GM12891 (cell line): ENCODE data around the gene FLYWCH2.
"Not testable (repeated sequence)": the region's sequence is repeated elsewhere in the genome, so short reads cannot be mapped to it uniquely, and the experiment has no call there.

ENCODE experiments used
- DNase-seq: peaks from one replicate; pipeline ENCODE4 v3.0.0; 2011; ENCODE audit warnings: low spot score; ENCODE audit not compliant: insufficient read length
- FAIRE-seq: peaks from 2 replicates; lab custom pipeline; 2011; peaks lifted over from hg19 to GRCh38; lab: Jason Lieb, UNC
- PAX5 ChIP-seq: IDR thresholded peaks from 2 replicates; pipeline ENCODE4 v1.6.1; 2011; ENCODE audit warnings: low read length, moderate library complexity, mild to moderate bottlenecking; ENCODE audit not compliant: insufficient read depth, severe bottlenecking
- POLR2A ChIP-seq: IDR thresholded peaks from 2 replicates; pipeline ENCODE4 v1.6.1; 2011; ENCODE audit warnings: low read depth, low read length, control low read depth
- POLR2AphosphoS5 ChIP-seq: IDR thresholded peaks from 2 replicates; pipeline ENCODE4 v1.6.1; 2011; ENCODE audit warnings: low read depth, low read length, control low read depth
- POU2F2 ChIP-seq: IDR thresholded peaks from 2 replicates; pipeline ENCODE4 v1.6.1; 2011; ENCODE audit warnings: low read depth, mild to moderate bottlenecking, control low read depth, low read length, moderate library complexity
- SPI1 ChIP-seq: IDR thresholded peaks from 2 replicates; pipeline ENCODE4 v1.6.1; 2011; ENCODE audit warnings: low read depth, low read length, control low read depth
- TAF1 ChIP-seq: IDR thresholded peaks from 2 replicates; pipeline ENCODE4 v1.6.1; 2011; ENCODE audit warnings: low read depth, low read length, control low read depth

FLYWCH2 gene

GRCh38 chr16:2902337-2903130 is 19.5 kb downstream of the FLYWCH2 start:
- TF ChIP-seq SPI1 (no peak), POU2F2 (no peak), PAX5 (no peak), POLR2A (no peak), TAF1 (no peak), POLR2AphosphoS5 (no peak)
- FAIRE-seq: no peak
- DNase-seq: no peak

- peak; percentile 92 for DNase-seq
- peak; percentile 95 for FAIRE-seq
- TF ChIP-seq POU2F2 (no peak), POLR2AphosphoS5 (no peak), TAF1 (0 out of 2 replicates have a peak, but pooled peaks have one; percentile 23)
Measured at GRCh38 chr16:2904100-2904921, 21.3 kb downstream of the FLYWCH2 start.

- DNase-seq (no peak), FAIRE-seq (no peak)
- no peak for TF ChIP-seq POLR2AphosphoS5
- TF ChIP-seq SPI1: no peak
- no peak for TF ChIP-seq PAX5
Measured at GRCh38 chr16:2904922-2905240, 21.9 kb downstream of the FLYWCH2 start.

- peak; percentile 98 for FAIRE-seq
- TF ChIP-seq TAF1 (peak; percentile 52; the same call in 1 of the 2 replicates), PAX5 (no peak), POU2F2 (no peak), POLR2AphosphoS5 (peak; percentile 71), SPI1 (no peak), POLR2A (peak; percentile 70)
- peak; percentile 94 for DNase-seq
Measured at GRCh38 chr16:2905241-2905987, 22.4 kb downstream of the FLYWCH2 start.

- FAIRE-seq (no peak), DNase-seq (no peak)
- no peak for TF ChIP-seq SPI1
- no peak for TF ChIP-seq TAF1
- TF ChIP-seq PAX5: no peak
- no peak for TF ChIP-seq POU2F2
- no peak for TF ChIP-seq POLR2AphosphoS5
- no peak for TF ChIP-seq POLR2A
Measured at GRCh38 chr16:2905988-2906387, 23.0 kb downstream of the FLYWCH2 start.

- FAIRE-seq, DNase-seq: not testable (repeated sequence)
Measured at GRCh38 chr16:2907084-2907753, 24.2 kb downstream of the FLYWCH2 start.

GRCh38 chr16:2910441-2910969 is 27.5 kb downstream of the FLYWCH2 start:
- DNase-seq (no peak), FAIRE-seq (no peak)
- TF ChIP-seq SPI1: no peak
- TF ChIP-seq PAX5: no peak
- TF ChIP-seq POLR2A: no peak
- no peak for TF ChIP-seq TAF1
- TF ChIP-seq POU2F2: no peak
- no peak for TF ChIP-seq POLR2AphosphoS5

- FAIRE-seq (peak; percentile 98), DNase-seq (peak; percentile 96)
- TF ChIP-seq TAF1: no peak
- peak; percentile 98 for TF ChIP-seq PAX5
Measured at GRCh38 chr16:2911638-2912329, 28.8 kb downstream of the FLYWCH2 start, which contains the start of gene FLYWCH1. Gene FLYWCH1, plus strand, starts transcription at chr16:2911931. Its CDS starts 17,755 bp downstream, at chr16:2929686.
